OCI-LY1 (cell line): ENCODE measurements around the gene VTI1A.

Experiments
- H2AFZ ChIP-seq: fragments of 200-600 bp; sonication (generic), shearing (Covaris generic); 2 replicates; pipeline ENCODE4 v1.6.0; 2014; ENCODE audit warnings: antibody characterized with exemption, mild to moderate bottlenecking, low read length
- H3F3A ChIP-seq: fragments of 200-600 bp; sonication (generic), shearing (Covaris generic); 2 replicates; pipeline ENCODE4 v1.6.0; 2014; ENCODE audit warnings: mild to moderate bottlenecking, antibody characterized with exemption, low read length, moderate library complexity; ENCODE audit not compliant: insufficient read depth
- H3K27ac ChIP-seq: fragments of 200-600 bp; sonication (generic); 2 replicates; pipeline ENCODE4 v1.5.1; 2014; ENCODE audit warnings: low read length, mixed run types, mild to moderate bottlenecking, low read depth; ENCODE audit not compliant: poor library complexity, severe bottlenecking
- H3K27me3 ChIP-seq: fragments of 200-600 bp; sonication (generic); 2 replicates; pipeline ENCODE4 v1.6.0; 2014; ENCODE audit warnings: antibody characterized with exemption, mild to moderate bottlenecking, low read length, moderate library complexity; ENCODE audit not compliant: insufficient read depth
- H3K36me3 ChIP-seq: fragments of 200-600 bp; sonication (generic); 2 replicates; pipeline ENCODE4 v1.6.1; 2014; ENCODE audit warnings: mild to moderate bottlenecking, antibody characterized with exemption, low read length, moderate library complexity, mixed read lengths; ENCODE audit not compliant: insufficient read depth
- H3K4me1 ChIP-seq: fragments of 200-600 bp; sonication (generic); 2 replicates; pipeline ENCODE4 v1.5.1; 2014; ENCODE audit warnings: mild to moderate bottlenecking, low read length, moderate library complexity; ENCODE audit not compliant: insufficient read depth, severe bottlenecking
- H3K4me2 ChIP-seq: fragments of 200-600 bp; sonication (generic), shearing (Covaris generic); 2 replicates; pipeline ENCODE4 v1.6.1; 2014; ENCODE audit warnings: low read length
- H3K4me3 ChIP-seq: fragments of 200-600 bp; sonication (generic); 2 replicates; pipeline ENCODE4 v1.5.1; 2014; ENCODE audit warnings: low read length, low read depth, mild to moderate bottlenecking, mixed read lengths; ENCODE audit not compliant: poor library complexity, severe bottlenecking
- H3K79me2 ChIP-seq: fragments of 200-600 bp; shearing (Covaris generic); 2 replicates; pipeline ENCODE4 v1.6.1; 2016; ENCODE audit warnings: mixed run types, low read length, mixed read lengths; ENCODE audit not compliant: insufficient read depth
- H3K9ac ChIP-seq: fragments of 200-600 bp; sonication (generic), shearing (Covaris generic); 2 replicates; pipeline ENCODE4 v1.6.1; 2014; ENCODE audit warnings: mild to moderate bottlenecking, low read length, mixed read lengths
- H3K9me2 ChIP-seq: fragments of 200-600 bp; sonication (generic), shearing (Covaris generic); 2 replicates; pipeline ENCODE4 v1.6.1; 2014; ENCODE audit warnings: low read depth, mild to moderate bottlenecking, low read length, mixed read lengths
- H3K9me3 ChIP-seq: fragments of 200-600 bp; shearing (Covaris generic); 2 replicates; pipeline ENCODE4 v1.6.1; 2014; ENCODE audit warnings: low read length, mixed read lengths
- H4K20me1 ChIP-seq: fragments of 200-600 bp; sonication (generic), shearing (Covaris generic); 2 replicates; pipeline ENCODE4 v1.6.0; 2016; ENCODE audit warnings: mild to moderate bottlenecking, low read length; ENCODE audit not compliant: insufficient read depth
- EZH2 ChIP-seq: fragments of 200-600 bp; sonication (generic), shearing (Covaris generic); IDR thresholded peaks from 2 replicates; pipeline ENCODE4 v1.8.0; 2017; ENCODE audit warnings: borderline replicate concordance, mixed run types, mild to moderate bottlenecking, antibody characterized with exemption, low read length, moderate library complexity, mixed read lengths
- TF ChIP-seq, protein P1 (sequence below): fragments of 200-600 bp; sonication (generic), shearing (Covaris generic); IDR thresholded peaks from 2 replicates; pipeline ENCODE4 v1.5.1; 2017; ENCODE audit warnings: mild to moderate bottlenecking, antibody characterized with exemption, low read length, moderate library complexity, mixed read lengths

VTI1A gene

DNA sequence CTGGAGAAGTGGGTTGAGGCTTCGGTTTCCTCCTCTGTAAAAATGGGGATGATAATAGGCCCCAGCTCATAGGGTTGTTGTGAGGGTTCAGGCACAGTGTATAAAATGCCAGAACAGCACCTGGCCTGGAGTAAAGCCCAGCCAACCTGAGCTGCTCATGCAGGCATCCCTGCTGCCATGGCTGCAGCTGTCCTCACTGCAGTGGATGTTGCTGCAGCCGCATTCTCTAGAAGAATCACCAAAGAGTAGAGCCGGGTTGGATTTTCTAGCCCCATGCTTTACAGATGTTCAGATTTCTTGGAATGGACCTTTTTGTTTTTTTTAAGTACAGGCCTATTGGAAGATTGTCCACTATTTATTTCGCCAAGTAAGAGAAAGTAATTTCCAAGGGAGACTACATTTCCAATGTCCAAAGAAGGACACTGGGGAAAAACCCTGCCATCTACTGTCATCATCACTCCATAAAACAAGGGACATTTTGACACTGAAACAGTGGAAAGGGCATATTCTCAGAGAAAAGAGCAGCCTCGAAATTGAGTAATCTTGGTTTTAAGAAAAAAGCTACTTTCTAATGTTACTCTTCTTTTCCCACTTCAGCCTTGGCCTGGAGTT lies 355.5 kb downstream of the VTI1A start:
- H3K9ac ChIP-seq, result no peak overlapping the region
- no peaks in the 10 kb centered on the region for H4K20me1 ChIP-seq
- no peaks in the 10 kb centered on the region for H3K27me3 ChIP-seq
- H3F3A ChIP-seq, result no peaks in the 10 kb centered on the region
- no peaks in the 10 kb centered on the region for H3K9me3 ChIP-seq
- H3K4me3 ChIP-seq, result no peak overlapping the region
- no peaks in the 10 kb centered on the region for H3K4me1 ChIP-seq
- H3K4me2 ChIP-seq, result no peak overlapping the region
- H3K36me3 ChIP-seq, result no peaks in the 10 kb centered on the region
- no peak overlapping the region for H3K27ac ChIP-seq
- no peak for TF ChIP-seq EZH2
- TF ChIP-seq, protein P1, sequence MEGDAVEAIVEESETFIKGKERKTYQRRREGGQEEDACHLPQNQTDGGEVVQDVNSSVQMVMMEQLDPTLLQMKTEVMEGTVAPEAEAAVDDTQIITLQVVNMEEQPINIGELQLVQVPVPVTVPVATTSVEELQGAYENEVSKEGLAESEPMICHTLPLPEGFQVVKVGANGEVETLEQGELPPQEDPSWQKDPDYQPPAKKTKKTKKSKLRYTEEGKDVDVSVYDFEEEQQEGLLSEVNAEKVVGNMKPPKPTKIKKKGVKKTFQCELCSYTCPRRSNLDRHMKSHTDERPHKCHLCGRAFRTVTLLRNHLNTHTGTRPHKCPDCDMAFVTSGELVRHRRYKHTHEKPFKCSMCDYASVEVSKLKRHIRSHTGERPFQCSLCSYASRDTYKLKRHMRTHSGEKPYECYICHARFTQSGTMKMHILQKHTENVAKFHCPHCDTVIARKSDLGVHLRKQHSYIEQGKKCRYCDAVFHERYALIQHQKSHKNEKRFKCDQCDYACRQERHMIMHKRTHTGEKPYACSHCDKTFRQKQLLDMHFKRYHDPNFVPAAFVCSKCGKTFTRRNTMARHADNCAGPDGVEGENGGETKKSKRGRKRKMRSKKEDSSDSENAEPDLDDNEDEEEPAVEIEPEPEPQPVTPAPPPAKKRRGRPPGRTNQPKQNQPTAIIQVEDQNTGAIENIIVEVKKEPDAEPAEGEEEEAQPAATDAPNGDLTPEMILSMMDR, result no peak
- H2AFZ ChIP-seq, result no peak overlapping the region
- H3K9me2 ChIP-seq, result no peaks in the 10 kb centered on the region
- H3K79me2 ChIP-seq, result no peaks in the 10 kb centered on the region

DNA sequence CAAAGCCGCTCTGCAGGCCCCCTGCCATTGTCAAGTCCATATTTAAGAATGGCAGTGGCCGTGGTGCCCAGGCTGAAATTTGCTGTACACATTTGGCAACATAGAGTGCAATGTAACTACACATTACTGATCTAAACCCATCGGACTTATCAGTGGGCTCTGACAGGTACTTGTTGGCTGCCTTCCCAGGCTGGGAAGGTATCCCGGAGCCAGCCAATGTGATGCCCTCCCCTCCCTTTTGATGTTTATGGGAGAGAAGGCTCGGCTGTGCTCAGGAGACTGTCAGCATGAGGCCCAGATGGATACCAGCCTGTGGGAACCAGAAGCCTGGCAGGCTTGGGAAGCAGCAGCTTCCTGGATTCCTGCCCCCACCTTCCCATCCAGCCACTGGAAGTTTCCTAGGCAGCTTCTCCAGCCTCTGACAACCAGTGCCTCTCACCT lies 357.0 kb downstream of the VTI1A start:
- H3K4me1 ChIP-seq, result no peaks in the 10 kb centered on the region
- H2AFZ ChIP-seq, result no peak overlapping the region
- H3K36me3 ChIP-seq, result no peaks in the 10 kb centered on the region
- H3K4me3 ChIP-seq, result no peak overlapping the region
- no peak for TF ChIP-seq EZH2
- TF ChIP-seq, protein P1, result no peak
- H3K4me2 ChIP-seq, result no peak overlapping the region
- no peaks in the 10 kb centered on the region for H3K27me3 ChIP-seq
- H3K79me2 ChIP-seq, result no peaks in the 10 kb centered on the region
- no peaks in the 10 kb centered on the region for H4K20me1 ChIP-seq
- no peak overlapping the region for H3K9ac ChIP-seq
- no peaks in the 10 kb centered on the region for H3F3A ChIP-seq
- no peaks in the 10 kb centered on the region for H3K9me3 ChIP-seq
- H3K27ac ChIP-seq, result no peak overlapping the region
- no peaks in the 10 kb centered on the region for H3K9me2 ChIP-seq

DNA sequence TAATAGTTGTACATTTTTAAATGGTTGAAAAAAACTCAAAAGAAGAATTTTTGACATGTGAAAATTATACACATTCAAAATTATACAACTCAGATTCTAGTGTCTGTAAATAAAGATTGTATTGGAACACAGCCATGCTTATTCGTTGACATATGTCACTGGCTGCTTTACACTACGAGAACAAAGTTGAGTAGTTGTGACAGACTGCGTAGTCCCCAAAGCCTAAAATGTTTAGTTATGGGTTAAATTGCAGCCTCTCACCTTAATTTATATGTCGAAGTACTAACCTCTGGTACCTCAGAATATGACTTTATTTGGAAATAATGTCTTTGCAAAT lies 358.2 kb downstream of the VTI1A start:
- no peak overlapping the region for H2AFZ ChIP-seq
- no peaks in the 10 kb centered on the region for H3K9me2 ChIP-seq
- no peaks in the 10 kb centered on the region for H3K79me2 ChIP-seq
- no peaks in the 10 kb centered on the region for H3F3A ChIP-seq
- H3K4me3 ChIP-seq, result no peak overlapping the region
- no peaks in the 10 kb centered on the region for H3K9me3 ChIP-seq
- no peaks in the 10 kb centered on the region for H3K27me3 ChIP-seq
- no peak overlapping the region for H3K9ac ChIP-seq
- TF ChIP-seq, protein P1, result no peak
- no peak for TF ChIP-seq EZH2
- no peak overlapping the region for H3K27ac ChIP-seq
- H3K36me3 ChIP-seq, result no peaks in the 10 kb centered on the region
- H4K20me1 ChIP-seq, result no peaks in the 10 kb centered on the region
- no peaks in the 10 kb centered on the region for H3K4me1 ChIP-seq
- H3K4me2 ChIP-seq, result no peak overlapping the region
